Activated T-helper 17 cell treated with anti-CD3 and anti-CD28 coated beads, Interleukin-2, amount 50 U/mL, for 72 hours (primary cell): ENCODE results near the gene MKI67. TPM values are rescaled to one million over a fixed set of nuclear protein-coding genes. Genes with fewer than 3 reads are reported as not detected.
A peak's percentile ranks its signal among the peaks of the same experiment; 100 is the strongest.

Experiments used
- ATAC-seq: fragments of 150-1000 bp; cut with Tn5 transposase; replicated peaks from 2 replicates; pipeline ENCODE4 v1.10.0; 2021; ENCODE audit warnings: mild to moderate bottlenecking, moderate library complexity
- H3K27ac Mint-ChIP-seq: one replicate; pipeline ENCODE4 v1.8.0; 2022; ENCODE audit warnings: mixed read lengths
- H3K27me3 Mint-ChIP-seq: one replicate; pipeline ENCODE4 v1.8.0; 2022; ENCODE audit warnings: mixed read lengths
- H3K36me3 Mint-ChIP-seq: one replicate; pipeline ENCODE4 v1.8.0; 2022; ENCODE audit warnings: low read depth, mild to moderate bottlenecking, mixed read lengths
- H3K4me1 Mint-ChIP-seq: one replicate; pipeline ENCODE4 v1.8.0; 2022; ENCODE audit warnings: mixed read lengths
- H3K4me3 Mint-ChIP-seq: one replicate; pipeline ENCODE4 v1.8.0; 2022; ENCODE audit warnings: mild to moderate bottlenecking, mixed read lengths
- H3K9me3 Mint-ChIP-seq: one replicate; pipeline ENCODE4 v1.8.0; 2022; ENCODE audit warnings: mixed read lengths
- total RNA-seq, 2 donors: library from RNA; stranded (reverse); gene quantifications; one replicate each; pipeline ENCODE4 v1.2.3, GENCODE V29; 2022

The MKI67 gene
- total RNA-seq, 2 donors from 2014 or later: 262 to 281 TPM

DNA sequence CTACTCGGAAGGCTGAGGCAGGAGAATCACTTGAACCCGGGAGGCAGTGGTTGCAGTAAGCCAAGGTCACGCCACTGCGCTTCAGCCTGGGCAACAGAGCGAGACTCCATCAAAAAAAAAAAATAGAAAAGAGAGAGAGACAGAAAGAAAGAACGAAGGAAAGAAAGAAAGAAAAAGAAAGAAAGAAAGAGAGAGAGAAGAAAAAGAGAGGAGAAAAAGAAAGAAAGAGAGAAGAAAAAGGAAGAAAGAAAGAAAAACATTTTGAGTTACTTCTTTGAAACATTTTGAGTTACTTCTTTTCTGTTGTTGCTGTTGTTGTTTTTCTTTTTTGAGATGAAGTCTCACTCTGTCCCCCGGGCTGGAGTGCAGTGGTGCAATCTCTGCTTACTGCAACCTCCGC lies 2.4 kb upstream of the MKI67 start:
- Mint-ChIP-seq H3K4me1 (peaks cover 10% of the 10 kb centered on the region), H3K36me3 (peaks cover 21% of the 10 kb centered on the region), H3K27me3 (peaks cover 9% of the 10 kb centered on the region), H3K27ac (no peak overlapping the region), H3K9me3 (no peaks in the 10 kb centered on the region), H3K4me3 (no peak overlapping the region)
- ATAC-seq: no peak

DNA sequence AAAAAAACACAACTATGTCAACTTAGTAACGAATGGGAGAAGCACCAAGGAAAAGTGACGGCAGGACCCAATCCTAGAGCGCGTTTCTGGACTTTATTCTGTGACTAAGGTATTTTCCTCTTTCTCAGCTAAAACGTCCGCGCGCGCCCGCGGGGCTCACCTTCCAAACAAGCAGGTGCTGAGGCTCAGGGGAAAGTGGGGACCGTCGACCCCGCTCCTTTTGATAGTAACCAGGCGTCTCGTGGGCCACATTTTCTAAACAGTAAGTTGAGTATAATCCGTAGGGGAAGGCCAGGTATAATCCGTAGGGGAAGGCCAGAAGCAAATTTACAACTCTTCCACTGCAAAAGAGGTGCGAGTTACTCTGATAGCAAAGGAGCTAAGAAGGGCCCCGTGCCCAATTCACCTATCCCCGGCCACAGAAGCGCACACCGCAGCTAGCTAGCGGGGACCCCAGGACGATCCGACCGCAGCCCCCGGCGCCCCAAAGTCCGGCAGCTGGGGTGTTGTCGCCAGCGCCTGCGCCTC lies 743 bp downstream of the MKI67 start:
- Mint-ChIP-seq H3K27me3 (peaks cover 5% of the 10 kb centered on the region), H3K4me3 (peak overlapping the region; percentile 88), H3K9me3 (no peaks in the 10 kb centered on the region), H3K36me3 (peaks cover 42% of the 10 kb centered on the region), H3K27ac (peak overlapping the region; percentile 76), H3K4me1 (peaks cover 10% of the 10 kb centered on the region)
- ATAC-seq: no peak

DNA sequence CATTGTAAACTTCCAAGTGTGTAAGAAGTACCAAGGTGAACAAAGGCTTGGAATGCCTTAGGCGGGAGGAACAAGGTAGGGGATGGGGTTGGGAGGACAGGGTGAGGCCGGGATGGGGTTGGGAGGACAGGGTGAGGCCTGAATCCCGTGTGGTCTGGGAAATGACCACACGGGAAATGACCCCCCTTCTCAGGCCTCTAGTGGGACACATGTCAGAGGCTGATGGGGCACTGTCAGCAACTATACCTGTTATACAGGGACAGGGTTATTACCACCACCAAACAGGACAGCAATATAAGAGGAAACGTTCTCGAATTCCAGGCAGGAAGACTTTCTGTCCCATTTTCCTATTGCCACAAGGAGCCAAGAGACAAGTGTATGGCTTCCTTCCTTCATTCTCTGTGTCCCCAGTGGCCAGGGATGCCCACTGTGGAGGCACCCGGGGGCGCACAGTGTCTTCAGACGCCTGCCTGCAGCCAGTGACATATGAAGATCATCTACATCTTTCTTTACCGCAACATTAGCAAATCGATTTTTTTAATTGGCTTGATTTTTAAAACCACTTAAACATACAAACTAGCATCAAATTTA lies 1.3 kb downstream of the MKI67 start:
- Mint-ChIP-seq H3K4me3 (peak overlapping the region; percentile 88), H3K27me3 (peaks cover 5% of the 10 kb centered on the region), H3K4me1 (peaks cover 10% of the 10 kb centered on the region), H3K36me3 (peaks cover 42% of the 10 kb centered on the region), H3K27ac (peak overlapping the region; percentile 76), H3K9me3 (no peaks in the 10 kb centered on the region)
- no peak for ATAC-seq

DNA sequence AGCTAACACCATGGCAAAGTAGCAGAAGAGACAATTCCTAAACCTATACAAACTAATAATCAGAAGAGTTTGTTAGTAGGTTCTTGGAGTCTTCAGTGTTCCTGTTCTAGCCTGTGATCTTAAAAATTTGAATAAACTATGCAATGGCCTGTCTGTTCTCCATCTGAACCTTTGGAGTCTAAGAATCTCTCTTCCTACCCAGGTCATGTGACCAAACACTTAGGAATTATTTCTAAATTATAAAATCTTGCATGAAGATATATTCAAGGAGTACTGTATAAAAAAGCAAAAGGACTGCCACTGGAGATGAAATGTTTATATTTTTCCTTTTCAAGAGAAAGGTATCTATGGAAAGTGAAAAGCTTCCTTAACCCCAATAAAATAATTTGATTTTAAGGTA lies 2.4 kb downstream of the MKI67 start:
- Mint-ChIP-seq H3K36me3 (peaks cover 42% of the 10 kb centered on the region), H3K4me1 (peaks cover 10% of the 10 kb centered on the region), H3K27ac (no peak overlapping the region), H3K4me3 (peak overlapping the region; percentile 88), H3K27me3 (peaks cover 5% of the 10 kb centered on the region), H3K9me3 (no peaks in the 10 kb centered on the region)
- no peak for ATAC-seq

DNA sequence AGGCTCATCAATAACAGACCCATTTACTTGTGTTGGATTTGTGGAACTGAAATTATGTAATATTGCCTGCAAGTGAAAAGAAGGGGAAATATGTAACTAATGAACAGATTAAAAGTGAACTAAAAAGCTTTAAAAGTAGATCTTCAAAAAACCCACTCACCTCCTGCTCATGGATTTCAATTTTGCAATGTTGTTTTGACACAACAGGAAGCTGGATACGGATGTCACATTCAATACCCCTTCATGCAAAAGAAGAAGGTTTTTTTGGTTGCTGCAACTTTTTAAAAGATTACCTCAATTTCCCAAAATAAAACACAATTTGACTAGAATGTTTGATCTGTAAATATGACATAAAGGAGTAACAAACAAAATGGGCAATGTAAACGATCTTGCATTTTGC lies 3.3 kb downstream of the MKI67 start:
- H3K9me3 Mint-ChIP-seq: no peaks in the 10 kb centered on the region
- H3K4me3 Mint-ChIP-seq: peak overlapping the region; percentile 88
- H3K36me3 Mint-ChIP-seq: peaks cover 42% of the 10 kb centered on the region
- H3K27ac Mint-ChIP-seq: no peak overlapping the region
- H3K27me3 Mint-ChIP-seq: peaks cover 5% of the 10 kb centered on the region
- H3K4me1 Mint-ChIP-seq: peaks cover 10% of the 10 kb centered on the region
- ATAC-seq: no peak

DNA sequence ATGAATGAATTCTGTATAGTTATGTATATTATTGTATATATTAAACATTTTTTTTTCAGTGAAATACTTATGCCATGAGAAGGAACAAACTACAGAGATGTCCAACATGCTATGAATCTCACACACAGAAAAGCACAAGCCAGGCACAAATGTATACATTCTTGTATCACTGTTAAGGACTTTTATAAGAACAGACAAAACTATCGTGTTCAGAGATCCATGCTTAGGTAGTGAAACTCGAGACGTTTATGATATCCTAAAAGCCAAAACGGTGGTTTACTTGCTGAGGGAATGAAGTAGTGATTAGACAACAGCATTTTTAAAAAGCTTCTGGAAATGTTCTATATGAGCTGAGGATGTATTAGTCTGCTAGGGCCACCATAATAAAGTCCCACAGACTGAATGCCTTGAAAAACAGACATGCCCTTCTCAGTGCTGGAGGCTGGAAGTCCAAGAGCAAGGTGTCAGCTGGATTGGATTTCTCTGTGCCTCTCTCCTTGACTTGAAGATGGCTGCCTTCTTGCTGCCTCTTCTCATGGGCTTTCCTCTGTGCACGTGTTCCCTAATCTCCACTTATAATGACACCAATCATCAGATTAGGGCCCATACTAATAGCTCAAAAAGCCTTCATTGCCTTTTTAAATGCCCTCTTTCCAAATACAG lies 4.3 kb downstream of the MKI67 start:
- peaks cover 10% of the 10 kb centered on the region for H3K4me1 Mint-ChIP-seq
- peaks cover 42% of the 10 kb centered on the region for H3K36me3 Mint-ChIP-seq
- no peak overlapping the region for H3K27ac Mint-ChIP-seq
- no peak overlapping the region for H3K4me3 Mint-ChIP-seq
- ATAC-seq: no peak
- no peaks in the 10 kb centered on the region for H3K9me3 Mint-ChIP-seq
- H3K27me3 Mint-ChIP-seq: peaks cover 5% of the 10 kb centered on the region

DNA sequence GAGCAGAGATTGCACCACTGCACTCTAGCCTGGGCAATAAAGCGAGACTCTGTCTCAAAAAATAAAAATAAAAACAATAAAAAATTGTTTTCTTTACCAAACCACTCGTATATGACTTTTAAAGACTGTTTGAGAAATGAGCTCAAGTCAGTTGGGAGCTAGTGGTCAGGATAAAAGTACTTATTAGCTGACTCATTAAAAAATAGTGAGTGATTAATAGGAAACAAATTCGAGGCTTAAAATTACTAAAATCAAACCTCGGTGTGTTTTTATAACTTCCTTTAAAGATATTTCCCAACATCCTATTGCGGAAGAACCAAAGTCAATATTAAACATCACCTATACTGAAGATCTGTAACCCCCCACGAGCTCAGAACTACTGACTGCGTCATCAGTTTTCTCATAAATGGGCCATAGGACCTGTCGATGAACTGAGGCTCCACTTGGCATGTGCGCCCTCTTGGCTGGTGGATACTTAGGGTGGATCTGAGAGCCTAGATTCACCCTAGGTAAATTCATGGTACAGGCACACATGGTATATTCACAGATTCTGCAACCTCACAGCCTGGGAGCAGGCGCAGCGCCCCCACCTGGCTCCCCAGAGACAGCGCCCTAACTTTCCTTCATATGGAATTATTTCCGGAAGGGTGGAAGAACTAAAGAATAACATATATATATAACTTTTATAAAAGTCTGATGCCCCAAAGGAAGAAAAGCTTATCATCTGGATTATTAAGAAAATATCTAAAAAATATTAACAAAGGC lies 9.2 kb downstream of the MKI67 start:
- Mint-ChIP-seq H3K4me3 (no peak overlapping the region), H3K27me3 (no peaks in the 10 kb centered on the region), H3K4me1 (no peaks in the 10 kb centered on the region), H3K9me3 (no peaks in the 10 kb centered on the region), H3K27ac (no peak overlapping the region), H3K36me3 (peaks cover 5% of the 10 kb centered on the region)
- no peak for ATAC-seq

DNA sequence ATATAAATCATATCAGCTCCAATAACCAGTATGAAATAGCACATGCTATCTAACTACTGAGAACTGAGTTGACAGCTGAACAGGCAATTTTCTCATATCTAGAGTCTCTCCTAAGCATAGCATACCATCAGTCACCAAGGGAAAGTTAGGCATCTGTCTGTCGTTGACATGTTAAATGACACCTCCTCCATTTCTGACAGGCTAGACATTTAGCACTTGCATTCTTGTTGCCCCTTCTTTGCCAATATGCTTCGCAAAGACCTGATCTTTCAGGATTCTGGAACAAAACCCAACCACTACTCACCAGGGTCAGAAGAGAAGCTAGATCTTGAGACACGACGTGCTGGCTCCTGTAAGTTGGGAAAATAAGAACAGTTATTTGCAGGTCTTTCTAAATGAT lies 10.0 kb downstream of the MKI67 start:
- ATAC-seq: no peak

DNA sequence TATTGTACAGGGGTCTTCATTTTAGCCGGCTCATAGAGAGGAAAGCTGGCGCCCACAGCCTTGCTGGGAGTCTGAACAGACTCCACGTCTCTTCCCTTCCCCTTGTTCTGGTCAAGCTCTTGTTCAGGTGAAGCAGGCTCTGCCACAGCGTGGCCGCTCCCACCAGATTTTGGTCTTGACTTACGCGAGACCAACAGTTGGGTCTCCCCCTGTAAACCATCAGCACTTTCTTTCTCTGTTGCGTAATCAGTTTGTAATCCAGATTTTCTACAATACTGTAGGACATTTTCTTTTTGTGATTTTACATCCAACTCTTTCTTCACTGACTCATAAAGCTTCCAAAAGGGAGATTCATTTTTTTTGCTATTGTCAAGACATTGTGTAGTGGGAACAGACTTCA lies 10.9 kb downstream of the MKI67 start:
- Mint-ChIP-seq H3K4me3 (no peak overlapping the region), H3K27me3 (no peaks in the 10 kb centered on the region), H3K27ac (no peak overlapping the region), H3K36me3 (no peaks in the 10 kb centered on the region), H3K4me1 (no peaks in the 10 kb centered on the region), H3K9me3 (no peaks in the 10 kb centered on the region)
- ATAC-seq: no peak

More for the DNA sequence above, 10.0 kb downstream of the MKI67 start:
- Mint-ChIP-seq H3K27me3 (no peaks in the 10 kb centered on the region), H3K27ac (no peak overlapping the region), H3K4me1 (no peaks in the 10 kb centered on the region), H3K9me3 (no peaks in the 10 kb centered on the region), H3K36me3 (no peaks in the 10 kb centered on the region), H3K4me3 (no peak overlapping the region)

DNA sequence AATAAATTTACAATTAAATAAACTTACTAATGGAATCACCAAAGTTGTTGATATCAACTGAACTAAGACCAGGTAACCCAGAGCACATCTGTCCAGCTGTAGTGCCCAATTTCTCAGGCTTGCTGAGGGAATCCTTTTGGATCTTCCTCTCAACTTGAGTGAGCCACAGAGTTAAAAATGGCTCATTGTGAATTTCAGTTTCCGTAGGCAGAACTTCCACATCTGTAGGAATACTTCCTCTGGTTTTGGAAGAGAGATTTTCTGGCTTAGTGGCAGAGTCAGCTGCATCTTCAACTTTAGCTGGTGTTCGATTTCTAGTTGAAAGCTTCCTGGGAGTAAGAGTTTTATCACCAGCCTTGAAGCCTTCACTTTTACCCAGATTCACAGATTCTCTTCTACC lies 11.3 kb downstream of the MKI67 start:
- no peaks in the 10 kb centered on the region for H3K27me3 Mint-ChIP-seq
- no peak overlapping the region for H3K27ac Mint-ChIP-seq
- H3K4me1 Mint-ChIP-seq: no peaks in the 10 kb centered on the region
- H3K4me3 Mint-ChIP-seq: no peak overlapping the region
- ATAC-seq: no peak
- no peaks in the 10 kb centered on the region for H3K36me3 Mint-ChIP-seq
- H3K9me3 Mint-ChIP-seq: no peaks in the 10 kb centered on the region

DNA sequence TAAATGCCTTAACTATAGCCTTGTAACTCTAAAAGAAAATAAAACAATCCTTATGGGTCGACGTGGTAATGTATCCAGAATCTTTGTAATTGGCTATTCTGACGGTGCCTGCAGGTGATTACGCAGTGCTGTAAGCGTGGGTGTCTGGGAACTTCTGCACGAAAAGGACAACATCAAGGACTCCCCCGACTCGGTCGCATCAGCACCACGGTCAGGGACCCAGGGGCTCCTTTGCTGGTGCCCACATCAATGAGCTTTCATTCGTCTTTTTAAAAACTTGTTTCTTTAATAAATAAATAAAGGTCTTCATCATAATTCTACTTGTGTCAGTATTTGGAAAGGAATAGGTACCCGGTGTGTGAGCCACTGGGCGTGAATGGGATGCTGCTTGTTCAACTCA lies 13.2 kb downstream of the MKI67 start:
- no peak overlapping the region for H3K27ac Mint-ChIP-seq
- no peaks in the 10 kb centered on the region for H3K27me3 Mint-ChIP-seq
- H3K4me1 Mint-ChIP-seq: no peaks in the 10 kb centered on the region
- ATAC-seq: no peak
- H3K4me3 Mint-ChIP-seq: no peak overlapping the region
- H3K9me3 Mint-ChIP-seq: no peaks in the 10 kb centered on the region
- no peaks in the 10 kb centered on the region for H3K36me3 Mint-ChIP-seq

DNA sequence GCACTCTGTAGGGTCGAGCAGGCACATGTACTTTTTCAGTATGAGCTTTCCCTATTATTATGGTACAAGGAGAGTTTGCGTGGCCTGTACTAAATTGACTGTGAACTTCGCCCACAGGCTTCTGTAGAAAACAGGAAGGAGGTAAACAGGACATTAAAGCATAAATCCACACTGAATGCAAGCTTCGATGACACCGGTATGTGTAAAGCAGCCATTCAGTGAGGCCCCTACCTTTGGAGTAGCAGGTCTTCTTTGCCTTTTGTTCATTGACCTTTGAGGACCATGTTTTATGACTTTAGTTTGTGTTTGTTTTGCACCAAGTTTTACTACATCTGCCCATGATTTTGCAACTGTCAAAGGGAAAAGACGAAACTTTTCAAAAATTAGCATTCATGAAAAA lies 14.5 kb downstream of the MKI67 start:
- Mint-ChIP-seq H3K27me3 (no peaks in the 10 kb centered on the region), H3K27ac (no peak overlapping the region), H3K4me3 (no peak overlapping the region), H3K36me3 (no peaks in the 10 kb centered on the region), H3K4me1 (no peaks in the 10 kb centered on the region), H3K9me3 (no peaks in the 10 kb centered on the region)
- no peak for ATAC-seq

DNA sequence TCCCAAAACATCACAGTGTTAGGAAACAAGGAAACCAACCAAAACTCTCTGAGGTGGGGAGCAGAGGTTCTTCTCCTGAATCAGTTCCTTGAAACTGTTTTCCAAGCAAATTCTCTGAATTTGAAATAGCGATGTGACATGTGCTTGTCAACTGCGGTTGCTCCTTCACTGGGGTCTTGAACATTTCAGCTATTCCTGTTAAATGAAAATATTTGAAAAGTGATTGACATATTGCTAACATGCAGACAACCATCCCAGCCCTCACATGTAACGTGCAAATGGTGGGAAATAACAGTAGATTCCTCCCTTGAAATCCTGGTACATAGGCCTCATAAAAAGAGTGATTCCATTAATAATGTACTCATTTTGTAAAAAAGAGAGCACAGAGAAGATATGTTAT lies 15.9 kb downstream of the MKI67 start:
- Mint-ChIP-seq H3K27ac (no peak overlapping the region), H3K9me3 (no peaks in the 10 kb centered on the region), H3K27me3 (no peaks in the 10 kb centered on the region), H3K4me1 (no peaks in the 10 kb centered on the region), H3K4me3 (no peak overlapping the region), H3K36me3 (no peaks in the 10 kb centered on the region)
- no peak for ATAC-seq

DNA sequence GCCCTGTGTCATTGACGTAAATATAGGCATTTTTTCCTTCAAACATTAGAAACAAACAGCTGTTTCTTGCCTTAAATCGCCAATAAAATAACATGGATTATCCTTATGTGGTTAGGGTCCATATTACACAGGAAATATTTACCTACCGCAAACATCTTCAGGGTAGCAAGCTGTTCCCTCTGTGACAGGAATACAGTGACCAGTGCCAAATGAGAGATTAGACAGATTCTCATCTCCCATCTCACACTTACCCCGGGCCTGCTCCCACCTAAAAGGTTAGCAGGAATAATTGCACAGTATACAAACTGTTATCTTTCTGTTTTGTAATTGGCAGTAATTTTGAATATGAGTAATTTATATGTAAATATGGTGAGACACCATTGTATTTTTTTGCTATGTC lies 16.5 kb downstream of the MKI67 start:
- ATAC-seq: no peak
- Mint-ChIP-seq H3K36me3 (no peaks in the 10 kb centered on the region), H3K27ac (no peak overlapping the region), H3K4me3 (no peak overlapping the region), H3K27me3 (no peaks in the 10 kb centered on the region), H3K4me1 (no peaks in the 10 kb centered on the region), H3K9me3 (no peaks in the 10 kb centered on the region)

DNA sequence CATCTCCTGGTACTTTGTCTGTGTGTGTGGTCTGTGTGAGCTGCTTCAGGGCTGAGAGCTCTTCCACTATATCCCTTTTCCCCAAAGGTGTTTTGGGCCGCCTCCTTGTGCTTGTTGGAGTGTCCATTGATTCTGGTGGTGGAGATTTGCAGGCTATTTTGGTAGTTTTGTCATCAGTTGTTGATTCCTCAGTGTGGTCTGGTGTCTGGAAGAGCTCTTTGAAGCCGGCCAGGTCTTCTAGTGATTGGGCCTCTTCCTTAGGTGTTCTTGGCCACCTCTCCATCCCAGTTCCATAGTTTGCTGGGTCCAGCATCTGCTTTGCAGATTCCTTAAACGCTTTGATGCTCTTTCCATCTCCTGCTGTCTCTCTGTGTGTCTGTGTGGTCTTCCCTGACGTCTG lies 20.8 kb downstream of the MKI67 start:
- Mint-ChIP-seq H3K27me3 (no peaks in the 10 kb centered on the region), H3K36me3 (peaks cover 38% of the 10 kb centered on the region)

More for the DNA sequence above, 20.8 kb downstream of the MKI67 start:
- no peak overlapping the region for H3K4me3 Mint-ChIP-seq
- no peak overlapping the region for H3K27ac Mint-ChIP-seq
- no peaks in the 10 kb centered on the region for H3K9me3 Mint-ChIP-seq
- ATAC-seq: no peak
- H3K4me1 Mint-ChIP-seq: peaks cover 16% of the 10 kb centered on the region
